HG03565 (cell line): ENCODE data around the gene PPP4R2.

ENCODE experiments used
- ATAC-seq: cut with Tn5 transposase; IDR thresholded peaks from one replicate; pipeline ENCODE4 v1.9.1; 2021; ENCODE audit warnings: mild to moderate bottlenecking, moderate library complexity; ENCODE audit not compliant: unreplicated experiment

The PPP4R2 gene

DNA sequence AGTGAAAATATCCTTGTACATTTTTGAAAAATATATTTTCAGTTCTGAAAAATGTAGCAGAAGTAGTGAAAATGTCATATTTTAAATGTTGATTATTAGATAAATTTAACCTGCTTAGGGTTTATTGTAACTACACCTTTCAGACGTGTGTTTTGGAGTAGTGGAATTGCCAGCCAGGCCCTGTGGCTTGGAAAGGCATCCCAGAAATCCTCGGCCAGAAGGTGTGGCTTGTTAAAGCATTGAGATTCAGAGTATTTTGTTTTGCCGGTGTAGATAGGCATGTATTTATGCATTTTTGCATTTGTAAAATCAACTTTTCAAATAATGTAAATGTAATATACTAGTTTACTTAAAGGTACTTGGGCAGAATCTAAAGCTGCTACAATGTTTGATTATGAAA, 71.8 kb downstream of the PPP4R2 start:
- no peak for ATAC-seq

DNA sequence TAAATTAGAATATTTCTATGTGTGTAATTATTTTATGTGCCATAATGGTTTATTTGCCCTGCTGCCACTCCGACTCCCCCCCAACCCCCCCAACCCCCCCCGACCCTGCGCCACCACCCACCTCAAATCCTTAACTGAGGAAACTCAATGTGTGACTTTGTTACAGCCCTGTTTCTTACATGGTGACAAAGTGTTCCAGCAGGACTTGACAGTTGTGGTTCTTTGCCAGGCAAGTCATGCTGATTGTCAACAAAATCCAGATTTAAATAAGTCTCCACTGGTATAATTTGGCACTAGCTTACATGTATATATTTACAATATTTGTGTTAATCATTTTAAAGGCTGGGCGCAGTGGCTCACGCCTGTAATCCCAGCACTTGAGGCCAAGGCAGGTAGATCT, 72.6 kb downstream of the PPP4R2 start:
- no peak for ATAC-seq

DNA sequence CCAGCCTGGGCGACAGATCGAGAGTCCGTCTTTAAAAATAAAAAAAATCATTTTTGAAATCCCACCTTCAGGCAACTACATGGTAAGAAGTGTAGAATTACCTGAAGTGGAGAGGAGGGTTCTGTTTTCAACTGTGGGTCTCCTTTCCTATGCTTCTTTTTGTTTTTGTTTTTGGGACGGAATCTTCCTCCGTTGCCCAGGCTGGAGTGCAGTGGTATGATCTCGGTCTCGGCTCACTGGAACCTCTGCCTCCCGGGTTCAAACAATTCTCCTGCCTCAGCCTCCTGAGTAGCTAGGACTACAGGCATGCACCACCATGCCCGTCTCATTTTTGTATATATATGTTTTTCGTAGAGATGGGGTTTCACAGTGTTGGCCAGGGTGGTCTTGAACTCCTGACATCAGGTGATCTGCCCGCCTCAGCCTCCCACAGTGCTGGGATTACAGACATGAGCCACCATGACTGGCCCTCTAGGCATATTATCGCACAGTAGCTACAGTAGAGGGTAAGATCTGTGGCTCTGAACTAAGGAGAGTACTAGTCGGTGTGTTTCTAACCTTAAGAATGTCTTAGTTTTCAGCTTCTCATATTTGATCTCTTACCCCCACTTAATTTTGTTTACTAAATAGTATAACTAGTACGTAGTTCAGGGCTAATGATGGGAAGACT, 73.3 kb downstream of the PPP4R2 start:
- ATAC-seq, result no peak

DNA sequence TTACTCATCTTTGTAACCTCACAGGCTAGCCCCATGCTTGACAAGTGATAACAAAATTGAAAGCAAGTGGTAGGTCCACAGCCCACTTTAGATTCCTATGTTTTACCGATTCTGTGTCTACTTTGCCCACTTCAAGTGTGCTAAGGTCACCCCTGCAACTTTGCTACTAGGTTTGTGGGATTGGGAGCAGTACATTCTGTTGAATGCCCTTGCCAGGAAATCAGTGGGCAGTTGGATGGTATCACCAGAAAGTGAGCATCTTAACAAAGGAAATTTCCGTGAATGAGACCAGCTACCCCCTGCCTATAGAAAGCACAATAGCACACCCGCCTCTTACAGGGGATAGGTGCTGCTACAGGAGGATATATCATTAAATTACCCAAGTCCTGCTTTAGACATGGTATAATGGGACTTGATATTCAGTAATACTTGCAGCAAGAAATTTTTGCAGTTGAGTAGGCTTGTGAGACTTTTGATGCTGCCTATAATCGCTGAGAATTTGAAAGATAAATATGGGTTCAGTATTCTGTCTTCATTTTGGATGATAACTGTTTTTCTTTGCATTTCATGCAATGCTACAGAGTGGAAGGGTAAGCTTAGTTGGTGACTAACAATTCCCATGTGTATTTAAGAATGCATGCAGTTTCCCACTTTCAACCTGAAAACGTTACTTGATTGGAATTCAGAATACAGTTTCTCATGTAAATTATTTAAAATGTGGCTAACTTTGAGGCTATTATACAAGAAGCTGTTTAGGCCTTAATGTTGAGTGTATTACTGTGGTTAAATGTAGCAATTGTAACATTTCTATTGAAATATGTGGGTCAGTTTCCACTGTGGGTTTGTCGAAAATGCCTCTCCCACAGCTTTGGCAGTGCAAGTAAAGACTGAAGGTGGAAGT, 74.3 kb downstream of the PPP4R2 start:
- no peak for ATAC-seq

DNA sequence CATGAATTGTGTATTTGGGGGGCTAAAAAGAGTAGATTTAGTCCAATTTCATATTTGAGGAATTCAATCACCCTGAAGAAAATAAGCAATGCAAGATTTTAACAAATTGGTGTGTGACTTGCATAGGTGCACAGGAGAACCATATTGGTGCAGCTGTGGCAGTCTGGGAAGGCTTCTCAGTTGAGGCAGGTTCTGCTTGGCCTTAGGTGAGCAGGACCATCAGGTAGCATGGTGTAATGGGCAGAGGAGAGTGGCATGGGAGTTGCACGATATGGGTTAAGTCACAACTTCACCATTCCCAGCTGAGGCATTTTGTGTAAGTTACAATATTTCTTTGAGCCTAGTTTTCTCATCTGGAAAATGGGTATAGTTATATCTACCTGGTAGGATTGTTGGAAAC, 75.3 kb downstream of the PPP4R2 start:
- no peak for ATAC-seq

DNA sequence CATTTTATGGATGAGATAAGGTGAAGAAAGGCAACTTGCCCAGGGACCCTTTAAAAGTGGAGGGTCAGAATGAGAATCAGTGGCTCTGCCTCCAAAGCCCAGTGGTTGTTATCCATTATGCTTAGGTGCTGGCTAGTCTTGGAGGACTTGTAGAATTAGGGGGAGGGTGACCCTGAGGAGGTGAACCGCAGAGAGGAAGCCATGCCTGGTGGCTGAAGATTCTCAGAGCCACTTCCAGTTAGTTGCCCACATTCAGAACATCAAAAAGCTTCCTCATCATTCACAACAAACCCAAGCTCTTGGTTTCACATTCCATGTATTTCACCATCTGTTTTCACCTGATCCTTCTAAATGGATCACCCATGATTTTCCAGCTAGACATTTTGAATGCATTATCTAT, 76.0 kb downstream of the PPP4R2 start:
- ATAC-seq, result no peak

DNA sequence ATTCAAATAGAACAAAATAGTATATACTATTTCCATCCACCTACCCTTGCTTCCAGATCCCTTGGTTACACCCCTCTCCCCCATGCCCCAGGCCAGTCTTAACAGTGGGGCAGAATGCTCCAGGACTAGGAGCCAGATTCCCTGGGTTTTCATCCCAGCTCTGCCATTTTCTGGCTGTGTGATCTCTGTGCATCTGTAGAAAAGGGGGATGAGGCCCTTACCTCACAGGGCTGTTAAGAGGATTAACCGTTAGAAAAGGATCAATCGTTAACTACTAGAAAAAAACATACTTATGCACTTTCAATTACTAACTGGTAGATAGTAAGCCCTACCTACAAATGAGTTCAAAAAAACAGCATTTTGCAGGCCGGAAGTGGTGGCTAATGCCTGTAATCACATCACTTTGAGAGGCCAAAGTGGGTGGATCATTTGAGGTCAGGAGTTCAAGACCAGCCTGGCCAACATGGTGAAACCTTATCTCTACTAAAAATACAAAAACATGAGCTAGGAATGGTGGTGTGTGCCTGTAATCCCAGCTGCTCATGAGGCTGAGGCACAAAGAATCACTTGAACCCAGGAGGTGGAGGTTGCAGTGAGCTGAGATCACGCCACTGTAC, 76.6 kb downstream of the PPP4R2 start:
- ATAC-seq, result no peak

DNA sequence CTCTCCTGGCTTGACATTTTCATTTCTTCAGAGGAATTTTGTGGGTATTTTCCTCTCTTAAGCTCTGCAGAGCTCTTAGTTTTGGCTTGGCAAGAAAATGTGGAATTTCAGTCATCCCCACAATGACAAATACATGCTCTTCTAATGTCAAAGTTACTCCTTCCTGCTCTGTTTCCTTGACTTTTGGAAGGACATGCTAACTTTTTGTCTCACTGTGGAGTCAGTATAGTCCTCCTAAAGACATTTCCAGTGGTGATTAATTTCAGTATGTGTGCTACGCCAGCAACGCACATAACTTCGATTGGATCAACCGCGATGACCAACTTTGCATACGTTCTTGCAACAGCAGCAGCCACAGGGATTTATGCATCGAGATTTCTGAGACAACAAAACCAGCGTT, 78.2 kb downstream of the PPP4R2 start:
- no peak for ATAC-seq

DNA sequence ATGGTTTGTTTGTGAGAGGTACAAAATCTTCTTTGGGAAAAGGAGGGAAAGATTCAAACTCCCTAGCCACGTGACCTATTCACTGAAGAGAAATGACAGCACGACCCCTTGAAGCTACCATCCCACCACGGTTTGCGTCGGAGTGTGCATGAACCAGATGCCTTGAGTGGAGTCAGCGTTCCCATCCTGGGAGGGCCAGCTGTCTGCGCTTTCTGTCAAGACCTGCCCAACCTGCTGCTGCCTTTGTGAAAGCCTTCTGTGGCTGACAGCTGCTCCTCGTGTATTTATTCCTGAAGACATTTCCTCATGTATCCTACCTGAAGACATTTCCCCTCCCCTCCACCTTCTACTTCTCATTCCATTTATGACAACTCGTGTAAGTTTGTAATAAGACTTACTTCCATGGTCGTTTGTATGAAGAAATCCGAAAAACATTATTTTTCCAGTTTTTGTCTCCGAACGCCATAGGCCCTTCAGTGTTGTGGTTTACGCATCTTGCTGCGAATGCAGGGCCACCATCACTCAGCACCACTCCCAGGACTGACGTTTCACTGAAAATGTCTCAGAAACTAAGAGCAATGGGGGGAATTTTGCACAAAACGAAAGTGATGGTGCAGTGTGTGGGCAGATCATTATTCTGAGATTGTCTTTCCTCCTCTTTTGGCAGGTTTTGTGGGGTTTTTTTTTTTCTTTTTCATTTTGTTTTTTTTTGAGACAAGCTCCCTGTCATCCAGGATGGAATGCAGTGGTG, 83.8 kb downstream of the PPP4R2 start:
- no peak for ATAC-seq

DNA sequence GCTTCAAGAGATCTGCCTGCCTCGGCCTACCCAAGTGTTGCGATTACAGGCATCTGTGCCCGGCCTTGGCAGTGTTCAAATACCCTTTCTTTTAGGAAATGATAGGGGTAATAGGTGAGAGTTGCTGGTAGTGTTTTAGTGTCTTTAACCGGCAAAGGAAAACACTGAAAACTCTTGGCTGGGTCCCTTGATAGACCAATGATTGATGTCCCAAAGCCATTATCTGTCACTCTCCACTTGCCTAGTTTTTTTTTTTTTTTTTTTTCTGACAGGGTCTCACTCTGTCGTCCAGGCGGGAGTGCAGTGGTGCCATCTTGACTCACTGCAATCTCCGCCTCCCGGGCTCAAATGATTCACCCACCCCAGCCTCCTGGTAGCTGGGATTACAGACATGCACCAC, 84.5 kb downstream of the PPP4R2 start:
- no peak for ATAC-seq

DNA sequence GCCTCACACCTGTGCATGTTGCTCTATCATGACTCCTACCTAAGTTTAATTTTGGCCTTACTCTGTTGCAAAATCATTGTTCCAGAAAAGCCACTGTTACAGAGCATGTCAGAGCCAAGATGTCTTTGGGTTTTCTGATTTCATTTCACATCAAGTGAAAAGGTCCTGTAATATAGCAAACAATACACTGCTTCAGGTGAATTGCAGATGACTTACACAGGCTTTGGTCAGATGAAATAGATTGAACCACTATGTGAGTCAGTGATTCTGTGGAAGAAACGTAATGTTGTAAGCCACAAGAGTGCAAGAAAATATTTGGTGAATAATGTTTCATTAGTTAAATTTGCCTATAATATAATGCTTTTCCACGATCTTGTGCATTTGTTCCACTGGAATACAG, 87.6 kb downstream of the PPP4R2 start:
- no peak for ATAC-seq

DNA sequence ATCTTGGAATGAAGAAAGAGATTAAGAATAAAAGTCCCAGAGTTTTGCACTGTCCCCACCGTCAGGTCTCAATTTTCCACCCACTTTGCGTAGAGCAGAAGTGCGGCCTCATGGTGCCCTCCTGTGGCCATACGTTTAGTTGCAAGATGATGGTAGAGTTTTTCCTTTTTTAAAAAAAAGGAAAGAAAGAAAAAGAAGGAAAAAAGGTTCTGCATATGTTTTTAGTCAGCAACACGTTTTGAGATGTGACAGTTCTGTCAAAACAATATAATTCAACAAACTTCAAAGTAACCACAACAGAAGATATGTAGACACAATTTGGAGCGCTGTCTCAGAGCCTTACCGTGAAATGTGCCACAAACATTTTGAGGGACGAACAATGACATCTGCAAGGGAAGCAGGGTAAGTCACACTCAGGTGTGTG, 89.5 kb downstream of the PPP4R2 start:
- ATAC-seq, result peak; percentile 68

DNA sequence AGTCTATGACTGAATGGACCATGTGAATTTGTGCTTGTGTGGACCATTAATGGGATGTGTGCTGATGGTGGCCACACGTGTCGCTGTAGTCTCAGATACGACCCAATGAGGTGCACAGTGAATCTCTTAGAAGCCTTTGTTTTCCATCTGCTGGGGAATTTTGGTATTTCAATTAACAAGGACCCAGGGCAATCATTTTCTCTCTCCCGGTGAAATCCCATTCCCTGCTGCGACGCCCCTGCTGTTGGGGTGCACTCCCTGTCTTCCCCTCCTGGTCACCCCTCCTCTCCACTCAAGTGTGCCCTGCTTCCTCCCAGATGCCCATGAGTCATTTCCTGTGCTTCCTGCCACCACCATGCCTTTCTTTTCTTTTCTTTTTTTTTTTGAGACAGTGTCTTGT, 97.5 kb downstream of the PPP4R2 start:
- no peak for ATAC-seq

DNA sequence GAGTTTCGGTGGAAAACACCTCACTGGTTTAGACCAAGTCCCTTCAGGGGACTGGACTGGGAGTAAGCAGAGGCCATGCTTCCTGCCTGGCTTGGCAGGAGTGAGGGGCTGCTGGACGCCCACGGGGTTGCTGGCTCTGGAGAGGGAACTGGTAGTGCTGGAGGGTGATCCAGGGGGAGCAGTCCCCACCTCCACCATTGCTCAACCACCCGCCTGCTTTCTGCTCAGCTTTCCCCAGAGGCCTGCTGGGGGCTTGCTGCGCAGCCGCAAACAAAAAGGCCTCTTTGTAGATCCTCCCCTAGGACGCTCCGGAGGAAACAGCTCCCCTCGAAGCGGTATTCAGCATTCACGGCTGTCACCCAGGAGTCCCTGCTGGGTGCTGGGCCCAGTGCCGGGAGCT, 98.3 kb downstream of the PPP4R2 start:
- ATAC-seq, result no peak

DNA sequence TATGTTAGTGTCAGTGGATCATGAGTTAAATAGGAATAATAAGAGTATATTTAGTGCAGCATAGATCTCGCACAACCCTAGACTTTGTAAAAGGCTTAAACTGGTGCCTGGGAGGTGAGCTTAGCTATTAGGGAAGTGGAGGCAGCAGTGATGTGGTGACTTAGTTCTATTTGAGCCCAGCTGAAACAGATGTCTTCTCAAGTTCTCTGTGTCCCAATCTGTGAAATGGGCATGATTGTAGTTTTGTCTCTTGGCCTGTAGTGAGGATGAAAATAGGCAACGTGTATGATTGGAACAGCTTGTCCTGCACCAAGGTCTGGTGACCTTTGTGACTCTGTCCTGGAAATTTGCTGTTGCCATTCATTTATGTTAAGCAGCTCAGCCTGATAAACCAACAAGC, 99.6 kb downstream of the PPP4R2 start:
- no peak for ATAC-seq

DNA sequence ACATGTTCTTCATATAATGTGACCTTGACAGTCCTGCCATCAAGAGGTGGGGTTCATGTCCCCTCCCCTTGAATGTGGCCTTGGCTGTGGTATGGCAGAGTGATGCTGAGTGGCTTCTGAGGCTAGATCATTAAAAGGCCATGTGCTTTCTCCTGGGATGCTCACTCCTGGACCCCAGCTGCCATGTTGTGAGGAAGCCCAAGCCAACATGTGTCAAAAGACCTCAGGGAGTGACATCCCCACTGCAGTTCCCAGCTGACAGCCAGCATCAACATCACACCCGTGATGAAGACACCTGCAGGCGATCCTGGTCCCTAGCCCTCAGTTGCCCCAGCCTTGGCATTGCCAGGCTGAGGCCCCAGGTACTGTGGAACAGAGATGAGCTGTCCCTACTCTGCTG, 101.4 kb downstream of the PPP4R2 start:
- no peak for ATAC-seq

DNA sequence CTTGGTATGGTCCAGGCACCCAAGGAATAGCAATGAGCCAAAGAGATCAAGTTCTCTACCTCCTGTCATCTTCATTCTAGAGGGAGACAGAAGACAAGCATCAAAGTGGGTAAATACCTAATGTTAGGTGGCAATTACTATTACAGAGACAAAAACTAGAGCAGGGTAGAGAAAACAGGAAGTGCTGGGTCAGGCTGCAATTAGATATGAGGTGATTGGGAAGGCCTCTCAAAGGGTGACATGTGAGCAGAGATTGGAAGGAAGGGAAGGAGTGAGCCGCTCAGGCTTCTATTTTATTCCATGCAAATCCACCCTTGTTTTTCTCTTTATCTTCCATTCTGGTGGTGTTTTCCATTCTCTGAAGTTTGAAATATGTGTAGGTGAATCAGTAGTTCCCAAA, 102.3 kb downstream of the PPP4R2 start:
- ATAC-seq, result no peak

DNA sequence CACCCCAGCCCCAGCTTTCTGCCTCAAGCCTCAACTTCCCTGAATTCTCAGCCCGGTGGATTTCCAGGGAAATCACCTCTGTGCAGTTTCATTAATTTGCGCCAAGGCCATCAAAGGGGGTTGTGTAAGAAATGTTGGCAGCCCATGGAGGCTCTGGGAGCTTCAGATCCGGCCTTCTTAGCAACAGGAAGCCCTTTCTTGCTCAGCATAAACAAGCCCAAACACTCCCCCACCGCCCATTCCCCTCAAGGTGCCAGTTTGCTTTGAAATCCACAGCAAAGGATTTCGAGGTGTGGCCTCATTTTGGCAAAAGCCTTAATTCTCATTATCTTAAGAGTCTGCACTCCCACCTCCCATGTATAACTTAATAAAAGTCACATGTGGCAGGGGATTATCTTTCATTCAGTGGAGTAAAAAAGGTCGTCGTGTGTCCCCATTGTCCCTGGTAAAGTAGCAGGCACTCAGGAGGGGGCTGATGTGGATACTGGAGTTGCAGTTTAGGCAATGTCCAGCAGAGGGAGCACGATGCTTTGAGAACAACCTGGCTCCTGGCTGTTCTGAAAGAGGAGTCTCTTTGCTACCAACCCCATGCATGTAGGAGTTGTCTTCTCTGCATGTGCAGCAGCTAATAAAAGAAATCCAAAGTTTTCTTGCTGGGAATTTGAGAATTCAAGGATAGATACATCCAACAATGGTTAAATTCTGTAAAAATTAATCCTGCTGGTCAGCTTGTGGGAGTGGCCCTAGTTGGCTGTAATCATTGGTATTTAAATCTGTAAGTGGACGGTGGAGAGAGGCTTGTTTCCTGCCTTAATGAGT, 104.3 kb downstream of the PPP4R2 start:
- peak; percentile 80 for ATAC-seq

DNA sequence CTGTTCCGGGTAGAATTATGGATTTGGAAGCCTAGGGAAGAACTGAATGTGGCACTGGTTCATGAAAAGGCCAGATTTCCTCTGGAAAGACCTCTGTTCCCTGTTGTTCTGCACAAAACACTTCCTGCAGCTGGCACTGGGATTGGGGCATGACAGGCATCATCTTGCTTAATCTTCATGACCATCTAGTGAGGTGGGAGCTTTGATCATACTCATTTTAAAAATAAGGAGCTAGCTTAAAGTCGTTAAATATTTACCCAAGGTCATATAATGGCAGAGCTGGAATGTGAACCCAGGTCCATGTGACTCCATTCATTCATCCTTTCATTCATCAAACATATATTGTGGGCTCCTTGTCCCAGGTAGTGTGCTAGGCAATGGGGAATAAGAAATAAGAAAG, 105.3 kb downstream of the PPP4R2 start:
- ATAC-seq, result no peak

DNA sequence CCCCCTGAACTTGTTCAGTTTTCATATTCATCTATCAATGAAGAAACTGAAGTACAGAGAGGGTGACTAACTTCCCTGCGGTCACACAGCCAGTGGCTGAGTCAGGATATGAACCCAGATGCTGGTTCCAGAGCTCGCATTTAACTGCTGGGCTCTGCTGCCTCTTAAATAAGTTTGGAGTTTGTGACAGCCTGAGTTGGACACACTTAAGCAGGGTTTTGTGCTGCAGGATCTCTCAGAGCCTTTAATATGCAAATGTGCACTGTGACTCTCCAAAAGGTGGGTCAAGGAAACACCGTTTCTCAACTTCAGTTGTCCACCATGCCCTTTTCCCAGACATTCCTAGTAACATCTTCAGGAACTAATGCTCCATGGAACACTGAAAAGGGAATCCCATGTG, 110.6 kb downstream of the PPP4R2 start:
- no peak for ATAC-seq
